Activated CD4-positive, alpha-beta T cell treated with anti-CD3 and anti-CD28 coated beads, Interleukin-2, amount 50 U/mL, for 48 hours (primary cell): Measurements from ENCODE around the gene GPR160.
"Not testable (repeated sequence)": the region's sequence is repeated elsewhere in the genome, so short reads cannot be mapped to it uniquely, and the experiment has no call there.

Source experiments
- DNase-seq, 2 experiments: peaks; one replicate each; pipeline ENCODE4 v3.0.0-alpha.2; 2020

The GPR160 gene

GRCh38 chr3:170076715-170077238, 39.0 kb downstream of the GPR160 start:
- no peak for DNase-seq

GRCh38 chr3:170077361-170077760, 39.6 kb downstream of the GPR160 start:
- DNase-seq, result no peak

- no peak for DNase-seq
Measured at GRCh38 chr3:170078620-170079281, 41.0 kb downstream of the GPR160 start.

GRCh38 chr3:170079536-170080165, 41.9 kb downstream of the GPR160 start:
- DNase-seq, result no peak

GRCh38 chr3:170080605-170081004, 42.8 kb downstream of the GPR160 start:
- no peak for DNase-seq

GRCh38 chr3:170081079-170081741, 43.4 kb downstream of the GPR160 start:
- DNase-seq, result no peak

- DNase-seq, result no peak
Measured at GRCh38 chr3:170083343-170083742, 45.5 kb downstream of the GPR160 start.

GRCh38 chr3:170085396-170085795, 47.6 kb downstream of the GPR160 start:
- no peak for DNase-seq

- DNase-seq, result no peak
Measured at GRCh38 chr3:170089862-170090600, 52.2 kb downstream of the GPR160 start.

- DNase-seq, result no peak
Measured at GRCh38 chr3:170090601-170090981, 52.8 kb downstream of the GPR160 start.

- DNase-seq, result no peak
Measured at GRCh38 chr3:170092907-170093306, 55.1 kb downstream of the GPR160 start.

GRCh38 chr3:170095771-170096170, 58.0 kb downstream of the GPR160 start:
- no peak for DNase-seq

GRCh38 chr3:170096342-170096741, 58.5 kb downstream of the GPR160 start:
- DNase-seq, result no peak

- no peak for DNase-seq
Measured at GRCh38 chr3:170098753-170099152, 61.0 kb downstream of the GPR160 start.

GRCh38 chr3:170100944-170101343, 63.1 kb downstream of the GPR160 start:
- DNase-seq, result no peak

- no peak for DNase-seq
Measured at GRCh38 chr3:170102431-170102830, 64.6 kb downstream of the GPR160 start.

- DNase-seq, result no peak
Measured at GRCh38 chr3:170107941-170108340, 70.1 kb downstream of the GPR160 start.

GRCh38 chr3:170108955-170109354, 71.2 kb downstream of the GPR160 start:
- no peak for DNase-seq

- DNase-seq, result no peak
Measured at GRCh38 chr3:170109579-170110293, 71.9 kb downstream of the GPR160 start.

- DNase-seq, result no peak
Measured at GRCh38 chr3:170111147-170111771, 73.5 kb downstream of the GPR160 start.

GRCh38 chr3:170114165-170114564, 76.4 kb downstream of the GPR160 start:
- DNase-seq, result not testable (repeated sequence)

GRCh38 chr3:170117134-170117533, 79.3 kb downstream of the GPR160 start:
- DNase-seq, result no peak
